Neural crest cell (in vitro differentiated cells): ENCODE results near the gene OR2A12. TPM values are rescaled to one million over a fixed set of nuclear protein-coding genes. Genes with fewer than 3 reads are reported as not detected.
"Not testable (repeated sequence)": the region's sequence is repeated elsewhere in the genome, so short reads cannot be mapped to it uniquely, and the experiment has no call there.

ENCODE experiments used
- DNase-seq: peaks from one replicate; pipeline ENCODE4 v3.0.0; 2021; ENCODE audit warnings: low read depth, mixed read lengths, low spot score
- H3K27ac Mint-ChIP-seq: one replicate; pipeline ENCODE4 v1.8.0; 2021; ENCODE audit warnings: mild to moderate bottlenecking, mixed read lengths; ENCODE audit not compliant: unreplicated experiment
- H3K27me3 Mint-ChIP-seq: 2 replicates; pipeline ENCODE4 v1.8.0; 2021; ENCODE audit warnings: low read depth, mild to moderate bottlenecking, mixed read lengths
- H3K36me3 Mint-ChIP-seq: 2 replicates; pipeline ENCODE4 v1.8.0; 2021; ENCODE audit warnings: low read depth, mild to moderate bottlenecking, mixed read lengths
- H3K4me1 Mint-ChIP-seq: 2 replicates; pipeline ENCODE4 v1.8.0; 2021; ENCODE audit warnings: mixed read lengths
- H3K4me3 Mint-ChIP-seq: one replicate; pipeline ENCODE4 v1.8.0; 2021; ENCODE audit warnings: mild to moderate bottlenecking, mixed read lengths
- H3K9me3 Mint-ChIP-seq: 2 replicates; pipeline ENCODE4 v1.8.0; 2021; ENCODE audit warnings: mixed read lengths
- total RNA-seq: library from RNA; stranded (reverse); gene quantifications from 2 replicates; pipeline ENCODE4 v1.2.1, GENCODE V29; 2021
- TF ChIP-seq, protein P1 (sequence below): fragments of 200-600 bp; sonication (generic); conservative IDR thresholded peaks from 2 replicates; pipeline ENCODE4 v1.5.0; 2021; ENCODE audit warnings: antibody characterized with exemption, mild to moderate bottlenecking

The OR2A12 gene
- total RNA-seq, 1 donor from 2014 or later, result not detected

DNA sequence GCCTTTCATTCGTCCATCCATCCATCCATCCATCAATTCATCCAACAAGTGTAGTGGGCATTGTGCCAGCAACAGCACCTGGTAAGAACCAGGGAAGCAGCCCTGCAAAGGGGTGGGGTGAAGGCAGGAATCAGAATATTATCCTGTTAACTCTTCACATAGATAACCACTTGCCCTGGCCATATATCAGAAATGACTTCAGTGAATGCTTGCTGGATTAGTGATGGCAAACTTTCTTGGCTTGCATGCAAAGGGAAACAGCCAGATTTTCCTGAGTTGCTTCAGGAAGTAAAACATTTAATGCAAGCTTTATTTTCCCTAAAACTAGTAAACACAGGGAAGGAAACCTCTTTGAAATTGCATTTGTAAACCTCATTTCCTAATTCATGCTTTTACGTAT, 36.6 kb upstream of the OR2A12 start:
- no peak overlapping the region for H3K27ac Mint-ChIP-seq
- no peak for DNase-seq
- no peaks in the 10 kb centered on the region for H3K9me3 Mint-ChIP-seq
- peaks cover 9% of the 10 kb centered on the region for H3K27me3 Mint-ChIP-seq
- no peaks in the 10 kb centered on the region for H3K36me3 Mint-ChIP-seq
- H3K4me1 Mint-ChIP-seq, result no peaks in the 10 kb centered on the region
- TF ChIP-seq, protein P1, sequence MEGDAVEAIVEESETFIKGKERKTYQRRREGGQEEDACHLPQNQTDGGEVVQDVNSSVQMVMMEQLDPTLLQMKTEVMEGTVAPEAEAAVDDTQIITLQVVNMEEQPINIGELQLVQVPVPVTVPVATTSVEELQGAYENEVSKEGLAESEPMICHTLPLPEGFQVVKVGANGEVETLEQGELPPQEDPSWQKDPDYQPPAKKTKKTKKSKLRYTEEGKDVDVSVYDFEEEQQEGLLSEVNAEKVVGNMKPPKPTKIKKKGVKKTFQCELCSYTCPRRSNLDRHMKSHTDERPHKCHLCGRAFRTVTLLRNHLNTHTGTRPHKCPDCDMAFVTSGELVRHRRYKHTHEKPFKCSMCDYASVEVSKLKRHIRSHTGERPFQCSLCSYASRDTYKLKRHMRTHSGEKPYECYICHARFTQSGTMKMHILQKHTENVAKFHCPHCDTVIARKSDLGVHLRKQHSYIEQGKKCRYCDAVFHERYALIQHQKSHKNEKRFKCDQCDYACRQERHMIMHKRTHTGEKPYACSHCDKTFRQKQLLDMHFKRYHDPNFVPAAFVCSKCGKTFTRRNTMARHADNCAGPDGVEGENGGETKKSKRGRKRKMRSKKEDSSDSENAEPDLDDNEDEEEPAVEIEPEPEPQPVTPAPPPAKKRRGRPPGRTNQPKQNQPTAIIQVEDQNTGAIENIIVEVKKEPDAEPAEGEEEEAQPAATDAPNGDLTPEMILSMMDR, result no peak
- no peak overlapping the region for H3K4me3 Mint-ChIP-seq

DNA sequence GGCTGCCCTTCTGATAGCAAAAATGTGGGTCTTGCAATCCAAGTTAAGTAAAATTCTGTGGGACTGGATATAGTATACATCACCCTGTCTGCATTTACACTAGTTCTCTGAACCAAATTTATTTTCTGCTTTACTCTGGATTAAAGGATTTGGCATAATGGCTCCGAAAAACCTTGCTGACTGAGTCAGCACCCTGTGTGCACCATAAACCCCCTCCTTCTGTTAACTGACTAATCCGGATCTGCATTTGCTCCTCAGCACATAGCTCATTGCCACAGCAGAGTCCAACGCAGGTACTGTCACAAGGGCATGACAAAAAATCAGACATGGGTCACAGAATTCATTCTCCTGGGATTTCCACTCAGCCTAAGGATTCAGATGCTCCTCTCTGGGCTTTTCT, 36.0 kb upstream of the OR2A12 start:
- Mint-ChIP-seq H3K27me3 (peaks cover 9% of the 10 kb centered on the region), H3K27ac (no peak overlapping the region)
- no peak for DNase-seq

DNA sequence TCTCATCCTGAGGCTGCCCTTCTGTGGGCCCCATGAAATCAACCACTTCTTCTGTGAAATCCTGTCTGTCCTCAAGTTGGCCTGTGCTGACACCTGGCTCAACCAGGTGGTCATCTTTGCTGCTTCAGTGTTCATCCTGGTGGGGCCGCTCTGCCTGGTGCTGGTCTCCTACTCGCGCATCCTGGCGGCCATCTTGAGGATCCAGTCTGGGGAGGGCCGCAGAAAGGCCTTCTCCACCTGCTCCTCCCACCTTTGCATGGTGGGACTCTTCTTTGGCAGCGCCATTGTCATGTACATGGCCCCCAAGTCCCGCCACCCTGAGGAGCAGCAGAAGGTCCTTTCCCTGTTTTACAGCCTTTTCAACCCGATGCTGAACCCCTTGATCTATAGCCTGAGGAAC, 35.2 kb upstream of the OR2A12 start:
- H3K4me1 Mint-ChIP-seq, H3K4me3 Mint-ChIP-seq, DNase-seq, H3K9me3 Mint-ChIP-seq, H3K36me3 Mint-ChIP-seq, H3K27me3 Mint-ChIP-seq, H3K27ac Mint-ChIP-seq: not testable (repeated sequence)

More for the DNA sequence above, 36.0 kb upstream of the OR2A12 start:
- Mint-ChIP-seq H3K36me3 (no peaks in the 10 kb centered on the region), H3K4me1 (no peaks in the 10 kb centered on the region), H3K9me3 (no peaks in the 10 kb centered on the region), H3K4me3 (no peak overlapping the region)
- TF ChIP-seq, protein P1, result no peak

DNA sequence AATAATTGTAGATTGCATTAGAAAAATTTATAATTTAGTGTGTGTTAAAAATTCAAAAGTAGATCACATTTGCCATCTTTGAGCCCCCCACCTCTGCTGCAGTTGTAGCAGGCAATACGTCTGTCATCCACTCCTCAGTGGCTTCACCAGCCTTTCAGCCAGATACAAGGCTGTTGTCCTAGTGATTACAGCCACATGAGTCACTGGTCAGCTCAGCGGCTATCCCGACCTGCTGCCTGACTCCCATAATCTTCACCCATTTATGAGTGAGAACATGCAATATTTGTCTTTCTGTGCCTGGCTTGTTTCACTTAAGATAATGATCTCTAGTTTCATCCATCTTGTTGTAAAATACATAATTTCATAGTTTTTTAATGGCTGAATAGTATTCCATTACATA, 28.1 kb upstream of the OR2A12 start:
- Mint-ChIP-seq H3K27ac (no peak overlapping the region), H3K4me3 (no peak overlapping the region), H3K9me3 (no peaks in the 10 kb centered on the region), H3K36me3 (no peaks in the 10 kb centered on the region), H3K4me1 (no peaks in the 10 kb centered on the region), H3K27me3 (peaks cover 2% of the 10 kb centered on the region)
- no peak for DNase-seq
- TF ChIP-seq, protein P1, result no peak

DNA sequence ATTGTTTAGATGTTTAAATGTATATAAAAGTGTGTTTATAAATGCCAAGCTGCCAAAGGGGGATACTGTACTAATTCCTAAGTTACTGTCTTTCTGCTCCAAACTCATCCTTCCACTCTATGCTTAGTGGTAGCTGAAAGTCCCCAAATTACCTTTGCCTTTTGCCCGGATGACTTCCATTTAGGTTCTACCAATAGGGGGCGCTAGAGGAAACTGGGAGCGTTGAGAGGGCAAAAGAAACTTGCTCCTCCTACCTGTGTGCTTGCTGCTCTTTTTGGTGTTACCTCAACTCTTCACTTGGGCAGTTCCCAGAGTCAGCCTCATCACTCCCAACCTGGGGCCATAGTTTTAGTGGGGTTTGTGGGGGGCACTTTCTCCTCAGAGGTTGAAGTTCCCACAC, 22.4 kb upstream of the OR2A12 start:
- Mint-ChIP-seq H3K36me3 (no peaks in the 10 kb centered on the region), H3K27me3 (peaks cover 7% of the 10 kb centered on the region), H3K9me3 (peaks cover 2% of the 10 kb centered on the region), H3K4me1 (no peaks in the 10 kb centered on the region), H3K27ac (no peak overlapping the region), H3K4me3 (no peak overlapping the region)
- TF ChIP-seq, protein P1, result peak; percentile 44
- DNase-seq, result no peak

DNA sequence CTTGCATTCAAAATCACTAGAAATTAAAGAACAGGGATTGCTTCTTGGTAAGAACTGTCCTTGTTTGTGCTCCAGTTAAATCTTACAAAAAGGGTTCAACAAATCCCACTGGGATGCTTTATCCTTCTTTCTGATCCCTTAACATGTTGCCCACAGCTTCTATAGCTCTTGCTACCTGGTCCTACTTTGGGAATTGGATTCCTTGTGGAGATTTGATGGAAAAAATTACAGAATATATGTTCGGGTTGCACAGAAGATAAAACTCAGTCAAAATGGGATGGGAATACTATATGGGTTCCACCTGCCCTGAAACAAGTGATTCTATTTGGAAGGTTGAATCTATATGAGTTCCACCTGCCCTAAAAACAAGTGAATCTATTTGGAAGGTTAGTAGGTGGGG, 16.6 kb upstream of the OR2A12 start, which contains the start of gene OR2A25:
OR2A25 (plus strand) TSS at position 301 of the 400 bp plus-strand sequence. CDS start 4,409 bp downstream, outside the sequence.
- H3K27me3 Mint-ChIP-seq, result peaks cover 7% of the 10 kb centered on the region
- H3K4me1 Mint-ChIP-seq, result no peaks in the 10 kb centered on the region
- peaks cover 5% of the 10 kb centered on the region for H3K9me3 Mint-ChIP-seq
- no peak for DNase-seq
- H3K36me3 Mint-ChIP-seq, result no peaks in the 10 kb centered on the region
- no peak within 1 kb of the TSS for H3K27ac Mint-ChIP-seq
- H3K4me3 Mint-ChIP-seq, result no peak within 1 kb of the TSS
- TF ChIP-seq, protein P1, result no peak
